Gastrocnemius medialis (tissue), 4 donors: ENCODE results near the gene YWHAH.

Source experiments
- CTCF ChIP-seq, 5 experiments: fragments of 450-650 bp in 3 of 5; fragments of 200-600 bp in 2 of 5; sonication (generic) in 2 of 5; IDR thresholded peaks in 4 of 5; conservative IDR thresholded peaks in 1 of 5; 1 replicate in 4 of 5; 2 replicates in 1 of 5; pipeline ENCODE4 v1.5.1; 2016 to 2019; ENCODE audit warnings: antibody characterized with exemption in 5 of 5, mild to moderate bottlenecking in 3 of 5, moderate library complexity in 3 of 5
- POLR2A ChIP-seq, 2 donors: fragments of 450-650 bp; IDR thresholded peaks; one replicate each; pipeline ENCODE4 v1.6.1; 2017; ENCODE audit warnings: antibody characterized with exemption in 2 of 2, mild to moderate bottlenecking in 2 of 2, moderate library complexity in 2 of 2

DNA sequence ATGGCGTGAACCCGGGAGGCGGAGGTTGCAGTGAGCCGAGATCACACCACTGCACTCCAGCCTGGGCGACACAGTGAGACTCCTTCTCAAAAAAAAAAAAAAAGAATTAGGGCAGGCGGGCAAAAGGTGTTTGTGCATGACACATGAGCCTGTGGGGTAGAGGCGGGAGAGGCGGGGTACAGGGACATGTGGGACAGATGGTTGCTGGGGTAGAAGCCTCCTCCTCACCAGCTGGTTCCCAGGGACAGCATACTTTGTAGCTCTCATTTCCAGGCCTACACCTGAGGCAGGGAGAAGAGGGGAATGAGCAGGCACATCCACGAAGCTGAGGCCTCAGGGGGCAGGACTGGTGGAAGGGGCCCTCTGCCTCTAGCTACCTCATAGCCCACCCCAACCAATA lies 23.7 kb downstream of the YWHAH start:
- no peak for TF ChIP-seq CTCF (IDR thresholded peaks at IDR 0.05 in 4 of 5, conservative IDR thresholded peaks at IDR 0.05 in 1 of 5)
- no peak for TF ChIP-seq POLR2A (IDR thresholded peaks at IDR 0.05)
